CD14-positive monocyte (primary cell): Measurements from ENCODE around the gene FHOD3. TPM values are rescaled to one million over a fixed set of nuclear protein-coding genes. Genes with fewer than 3 reads are reported as not detected.
A peak's percentile ranks its signal among the peaks of the same experiment; 100 is the strongest.

Experiments
- DNase-seq, 3 donors: peaks; one replicate each; pipeline ENCODE4 v3.0.0-alpha.2; 2011 to 2022
- H2AFZ ChIP-seq: 2 replicates; pipeline ENCODE4 v1.6.0; 2012; ENCODE audit warnings: mild to moderate bottlenecking, low read depth, low read length, inconsistent platforms; ENCODE audit not compliant: insufficient read depth, poor library complexity, severe bottlenecking
- H3K27ac ChIP-seq, 2 donors: 1 replicate in 1 of 2; 2 replicates in 1 of 2; pipeline ENCODE4 v1.5.1; 2012 to 2013; ENCODE audit warnings: low read length in 2 of 2, control low read depth in 1 of 2, inconsistent platforms in 1 of 2, low read depth in 1 of 2, mild to moderate bottlenecking in 1 of 2
- H3K27me3 ChIP-seq, 2 donors: one replicate each; pipeline versions ENCODE4 v1.6.0 to v1.6.1; 2011 to 2013; ENCODE audit warnings: low read length in 2 of 2; ENCODE audit not compliant: control insufficient read depth in 2 of 2, insufficient read depth in 2 of 2
- H3K36me3 ChIP-seq, 2 donors: replicated peaks in 1 of 2; 1 replicate in 1 of 2; 2 replicates in 1 of 2; pipeline versions ENCODE4 v1.5.1 to v1.6.1; 2012 to 2013; ENCODE audit warnings: low read length in 2 of 2, control low read depth in 1 of 2, inconsistent platforms in 1 of 2, mild to moderate bottlenecking in 1 of 2; ENCODE audit not compliant: insufficient read depth in 2 of 2, control insufficient read depth in 1 of 2
- H3K4me1 ChIP-seq, 2 donors: 1 replicate in 1 of 2; 2 replicates in 1 of 2; pipeline versions ENCODE4 v1.5.1 to v1.6.1; 2012 to 2013; ENCODE audit warnings: low read length in 2 of 2, control low read depth in 1 of 2, inconsistent platforms in 1 of 2, mild to moderate bottlenecking in 1 of 2, moderate library complexity in 1 of 2; ENCODE audit not compliant: insufficient read depth in 2 of 2, control insufficient read depth in 1 of 2
- H3K4me2 ChIP-seq: replicated peaks from 2 replicates; pipeline ENCODE3; 2012; ENCODE audit warnings: low read length, moderate library complexity, mild to moderate bottlenecking; ENCODE audit not compliant: poor library complexity, severe bottlenecking; ENCODE audit errors: extremely low read depth
- H3K4me3 ChIP-seq, 3 experiments: fragments of 200-600 bp in 1 of 3; sonication (generic) in 1 of 3; replicated peaks in 1 of 3; 1 replicate in 2 of 3; 2 replicates in 1 of 3; pipeline ENCODE4 v1.5.1; 2011 to 2013; ENCODE audit warnings: low read length in 3 of 3, mild to moderate bottlenecking in 3 of 3, control low read depth in 2 of 3, low read depth in 2 of 3, inconsistent platforms in 1 of 3, moderate library complexity in 1 of 3
- H3K79me2 ChIP-seq: 2 replicates; pipeline ENCODE4 v1.6.0; 2012; ENCODE audit warnings: mild to moderate bottlenecking, control low read depth, inconsistent platforms, low read length, moderate library complexity; ENCODE audit not compliant: insufficient read depth
- H3K9ac ChIP-seq: 2 replicates; pipeline ENCODE4 v1.6.0; 2017; ENCODE audit warnings: low read length, mild to moderate bottlenecking; ENCODE audit not compliant: insufficient read depth, poor library complexity, severe bottlenecking
- H3K9me3 ChIP-seq, 2 donors: replicated peaks in 1 of 2; 1 replicate in 1 of 2; 2 replicates in 1 of 2; pipeline versions ENCODE4 v1.5.1 to v1.6.1; 2012 to 2013; ENCODE audit warnings: low read length in 2 of 2, control low read depth in 1 of 2; ENCODE audit not compliant: control insufficient read depth in 1 of 2, insufficient read depth in 1 of 2
- H4K20me1 ChIP-seq: 2 replicates; pipeline ENCODE4 v1.6.0; 2012; ENCODE audit warnings: mild to moderate bottlenecking, low read length, control low read depth, moderate library complexity; ENCODE audit not compliant: insufficient read depth
- H3K27ac Mint-ChIP-seq, 7 donors: one replicate each; pipeline ENCODE4 v1.8.0; 2020; ENCODE audit warnings: mild to moderate bottlenecking in 7 of 7, mixed read lengths in 7 of 7, moderate library complexity in 6 of 7, inconsistent platforms in 2 of 7
- H3K27me3 Mint-ChIP-seq, 3 donors: one replicate each; pipeline ENCODE4 v1.8.0; 2021 to 2022; ENCODE audit warnings: low read depth in 3 of 3, mild to moderate bottlenecking in 3 of 3, mixed read lengths in 3 of 3, moderate library complexity in 3 of 3, inconsistent platforms in 1 of 3
- H3K36me3 Mint-ChIP-seq, 2 donors: one replicate each; pipeline ENCODE4 v1.8.0; 2020; ENCODE audit warnings: mixed read lengths in 2 of 2, inconsistent platforms in 1 of 2, mild to moderate bottlenecking in 1 of 2
- H3K4me1 Mint-ChIP-seq: one replicate; pipeline ENCODE4 v1.8.0; 2020; ENCODE audit warnings: mild to moderate bottlenecking, mixed read lengths
- H3K4me3 Mint-ChIP-seq, 2 donors: one replicate each; pipeline ENCODE4 v1.8.0; 2020; ENCODE audit warnings: mild to moderate bottlenecking in 2 of 2, mixed read lengths in 2 of 2, moderate library complexity in 1 of 2
- H3K9me3 Mint-ChIP-seq, 7 donors: one replicate each; pipeline ENCODE4 v1.8.0; 2020 to 2022; ENCODE audit warnings: mixed read lengths in 7 of 7, mild to moderate bottlenecking in 6 of 7, moderate library complexity in 6 of 7, inconsistent platforms in 2 of 7
- CTCF ChIP-seq: fragments of 200-600 bp; IDR thresholded peaks from one replicate; pipeline ENCODE4 v1.8.0; 2022; ENCODE audit warnings: antibody characterized with exemption, mild to moderate bottlenecking
- WGBS: methylation state at CpG from one replicate; pipeline ENCODE4 v1.1.5; 2013; ENCODE audit warnings: missing lambda C conversion rate; ENCODE audit not compliant: insufficient coverage; 5-methylcytosine and 5-hydroxymethylcytosine counted together
- intact Hi-C, 2 donors: fragments of 100-400 bp; cut with micrococcal nuclease; formaldehyde crosslinking; loops; one replicate each; pipeline versions ENCODE4 v1.15.0 to v1.15.1; 2023
- polyA plus RNA-seq, 3 donors: library from polyadenylated mRNA; depleted of rRNA in 1 of 3; unstranded in 2 of 3; stranded (reverse) in 1 of 3; fragments of 300-500 nt in 2 of 3; fragments of >200 nt in 1 of 3; fragmentation: Illumina TruSeq in 2 of 3; gene quantifications; 1 replicate in 2 of 3; 2 replicates in 1 of 3; pipeline ENCODE4 v1.2.3, GENCODE V29; 2012 to 2021

The FHOD3 gene
- polyA plus RNA-seq, 3 donors = not detected

GRCh38 chr18:36409779-36410178, 112.3 kb downstream of the FHOD3 start:
- WGBS = 100% methylated on average over 1 of the region's 5 CpGs
- Histone ChIP-seq H3K4me2 (no peak overlapping the region), H3K27ac (no peak overlapping the region), H3K4me1 (no peaks in the 10 kb centered on the region), H3K27me3 (no peaks in the 10 kb centered on the region), H3K9me3 (no peaks in the 10 kb centered on the region), H3K9ac (no peak overlapping the region), H4K20me1 (no peaks in the 10 kb centered on the region), H3K79me2 (no peaks in the 10 kb centered on the region), H2AFZ (no peak overlapping the region), H3K4me3 (no peak overlapping the region), H3K36me3 (no peaks in the 10 kb centered on the region)
- Mint-ChIP-seq H3K27me3 (peaks cover 5 to 8% (median 6%) of the 10 kb centered on the region in 3 donors), H3K4me1 (no peaks in the 10 kb centered on the region), H3K9me3 (no peaks in the 10 kb centered on the region), H3K4me3 (peak overlapping the region in 1 of 2 donors; percentile 24), H3K36me3 (no peaks in the 10 kb centered on the region), H3K27ac (no peak overlapping the region)
- TF ChIP-seq CTCF = no peak
- no peak for DNase-seq
- intact Hi-C loops = no loop called here

- DNase-seq = no peak
- Mint-ChIP-seq H3K4me1 (no peaks in the 10 kb centered on the region), H3K9me3 (no peaks in the 10 kb centered on the region), H3K36me3 (no peaks in the 10 kb centered on the region), H3K27ac (no peak overlapping the region), H3K4me3 (no peak overlapping the region), H3K27me3 (peaks cover 5 to 8% (median 6%) of the 10 kb centered on the region in 3 donors)
- no peaks in the 10 kb centered on the region for H3K4me1 ChIP-seq
- TF ChIP-seq CTCF = no peak
- H3K36me3 ChIP-seq = no peaks in the 10 kb centered on the region
- no peak overlapping the region for H3K9ac ChIP-seq
- no peak overlapping the region for H3K27ac ChIP-seq
- H3K4me2 ChIP-seq = no peak overlapping the region
- H3K79me2 ChIP-seq = no peaks in the 10 kb centered on the region
- H3K9me3 ChIP-seq = no peaks in the 10 kb centered on the region
- intact Hi-C loops = no loop called here
- H3K27me3 ChIP-seq = no peaks in the 10 kb centered on the region
- no peaks in the 10 kb centered on the region for H4K20me1 ChIP-seq
- no CpG with 5 or more reads among the region's 3 CpGs for WGBS
- no peak overlapping the region for H2AFZ ChIP-seq
- no peak overlapping the region for H3K4me3 ChIP-seq
Measured at GRCh38 chr18:36410346-36410745, 112.8 kb downstream of the FHOD3 start.
